HG03342 (cell line): Measurements from ENCODE around the gene WFDC13.
"Not testable (repeated sequence)": the region's sequence is repeated elsewhere in the genome, so short reads cannot be mapped to it uniquely, and the experiment has no call there.

Experiments used
- ATAC-seq: cut with Tn5 transposase; IDR thresholded peaks from one replicate; pipeline ENCODE4 v1.9.1; 2021; ENCODE audit warnings: mild to moderate bottlenecking, moderate library complexity; ENCODE audit not compliant: unreplicated experiment

WFDC13 gene

DNA sequence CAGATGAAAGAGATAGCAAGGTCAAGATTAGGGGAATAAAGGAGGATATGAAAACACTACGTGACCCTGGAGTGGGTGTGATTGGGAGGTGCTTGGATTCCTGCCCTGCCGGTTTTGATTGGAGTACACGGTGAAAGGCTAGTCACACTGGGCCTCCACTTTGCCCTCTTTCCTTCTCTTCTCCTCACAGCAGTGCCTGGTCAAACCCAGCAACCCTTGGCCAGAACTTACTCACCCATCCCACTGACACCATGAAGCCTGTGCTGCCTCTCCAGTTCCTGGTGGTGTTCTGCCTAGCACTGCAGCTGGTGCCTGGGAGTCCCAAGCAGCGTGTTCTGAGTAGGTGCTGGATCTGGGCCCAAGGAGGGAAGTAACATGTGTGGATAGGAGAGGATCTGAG, at the start of gene WFDC13:
Gene WFDC13 (plus strand): TSS at position 166 of the 400 bp plus-strand sequence. CDS start 86 bp downstream, at position 252.
- ATAC-seq: no peak

GRCh38 chr20:45657038-45657437, 44.8 kb upstream of the WFDC13 start:
- not testable (repeated sequence) for ATAC-seq

- no peak for ATAC-seq
Measured at GRCh38 chr20:45670139-45670538, 31.7 kb upstream of the WFDC13 start, which contains the start of gene WFDC11. TSS of gene WFDC11 (minus strand) at chr20:45670239. CDS start at chr20:45650600, 19,639 bp downstream.

- ATAC-seq: no peak
Measured at GRCh38 chr20:45672765-45673164, 29.1 kb upstream of the WFDC13 start.

DNA sequence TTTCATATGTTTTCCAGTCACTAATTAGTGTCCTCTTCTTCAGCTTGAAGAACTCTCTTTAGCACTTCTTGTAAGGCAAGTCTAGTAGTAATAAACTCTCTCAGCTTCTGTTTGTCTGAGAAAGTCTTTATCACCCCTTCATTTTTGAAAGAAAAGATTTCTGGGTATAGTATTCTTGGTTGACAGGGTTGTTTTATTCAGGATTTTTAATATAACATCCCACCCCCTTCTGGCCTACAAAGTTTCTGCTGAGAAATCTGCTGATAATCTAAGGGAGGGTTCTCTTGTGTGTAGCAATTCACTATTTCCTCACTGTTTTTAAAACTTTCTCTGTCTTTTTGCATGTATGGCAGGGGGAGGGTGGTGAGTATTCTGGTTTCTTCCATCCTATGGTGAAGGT, 22.2 kb upstream of the WFDC13 start:
- ATAC-seq: no peak

DNA sequence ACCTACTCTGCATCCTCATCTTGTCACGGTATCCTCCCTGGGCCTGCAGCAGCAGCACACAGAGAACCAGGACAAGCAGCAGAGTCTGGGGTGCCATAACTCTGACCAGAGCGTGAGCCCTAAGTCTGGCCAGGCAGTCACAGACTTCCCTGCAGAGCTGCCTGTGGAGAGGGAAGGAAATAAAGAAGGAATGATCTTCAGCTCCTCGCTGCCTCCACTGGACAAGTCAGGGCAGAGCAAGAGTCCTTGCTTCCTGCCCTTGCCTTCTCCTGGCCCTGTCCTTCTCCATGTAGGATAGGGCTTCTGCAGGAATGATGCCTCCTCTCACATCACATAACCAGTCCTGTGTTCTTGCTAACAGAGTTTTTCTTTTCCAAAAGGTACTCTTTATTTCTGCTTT, 15.9 kb upstream of the WFDC13 start:
- no peak for ATAC-seq

DNA sequence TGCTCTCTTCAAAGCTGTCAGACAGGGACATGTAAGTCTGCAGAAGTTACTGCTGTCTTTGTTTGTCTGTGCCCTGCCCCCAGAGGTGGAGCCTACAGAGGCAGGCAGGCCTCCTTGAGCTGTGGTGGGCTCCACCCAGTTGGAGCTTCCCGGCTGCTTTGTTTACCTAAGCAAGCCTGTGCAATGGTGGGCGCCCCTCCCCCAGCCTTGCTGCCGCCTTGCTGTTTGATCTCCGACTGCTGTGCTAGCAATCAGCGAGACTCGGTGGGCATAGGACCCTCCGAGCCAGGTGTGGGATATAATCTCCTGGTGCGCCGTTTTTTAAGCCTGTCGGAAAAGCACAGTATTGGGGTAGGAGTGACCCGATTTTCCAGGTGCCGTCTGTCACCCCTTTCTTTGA, 8.5 kb upstream of the WFDC13 start:
- ATAC-seq: not testable (repeated sequence)

DNA sequence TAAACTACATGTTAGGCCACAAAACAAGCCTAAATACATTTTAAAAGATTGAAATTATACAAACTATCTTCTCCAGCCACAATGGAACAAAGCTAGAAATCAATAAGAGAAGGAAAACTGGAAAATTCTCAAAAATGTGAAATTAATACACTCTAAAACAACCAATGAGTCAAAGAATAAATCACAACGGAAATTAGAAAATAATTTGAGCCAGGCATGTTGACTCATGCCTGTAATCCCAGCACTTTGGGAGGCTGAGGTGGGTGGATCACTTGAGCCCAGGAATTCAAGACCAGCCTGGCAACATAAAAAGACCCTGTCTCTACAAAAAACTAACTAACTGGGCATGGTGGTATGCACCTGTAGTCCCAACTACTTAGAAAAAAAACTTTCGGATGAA, 6.3 kb upstream of the WFDC13 start:
- ATAC-seq: no peak

DNA sequence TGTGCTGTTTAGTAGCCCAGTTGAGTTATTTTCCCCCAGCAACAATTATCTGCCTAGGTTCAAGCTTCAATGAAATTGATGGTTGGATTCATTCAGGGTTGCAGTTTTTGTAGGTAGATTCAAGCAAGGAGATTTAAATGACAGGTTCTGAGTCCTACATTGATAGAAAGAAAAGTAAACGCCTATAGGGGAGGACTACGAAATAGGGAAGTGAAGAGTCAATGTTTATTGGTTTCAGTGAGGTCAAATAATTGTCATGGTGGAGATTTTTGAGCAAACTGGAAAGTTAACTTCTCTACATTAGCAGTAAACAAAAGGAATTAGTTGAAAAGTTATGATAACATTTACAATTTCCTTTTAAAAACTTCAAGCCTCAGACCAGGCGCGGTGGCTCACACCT, 734 bp upstream of the WFDC13 start:
- ATAC-seq: no peak

DNA sequence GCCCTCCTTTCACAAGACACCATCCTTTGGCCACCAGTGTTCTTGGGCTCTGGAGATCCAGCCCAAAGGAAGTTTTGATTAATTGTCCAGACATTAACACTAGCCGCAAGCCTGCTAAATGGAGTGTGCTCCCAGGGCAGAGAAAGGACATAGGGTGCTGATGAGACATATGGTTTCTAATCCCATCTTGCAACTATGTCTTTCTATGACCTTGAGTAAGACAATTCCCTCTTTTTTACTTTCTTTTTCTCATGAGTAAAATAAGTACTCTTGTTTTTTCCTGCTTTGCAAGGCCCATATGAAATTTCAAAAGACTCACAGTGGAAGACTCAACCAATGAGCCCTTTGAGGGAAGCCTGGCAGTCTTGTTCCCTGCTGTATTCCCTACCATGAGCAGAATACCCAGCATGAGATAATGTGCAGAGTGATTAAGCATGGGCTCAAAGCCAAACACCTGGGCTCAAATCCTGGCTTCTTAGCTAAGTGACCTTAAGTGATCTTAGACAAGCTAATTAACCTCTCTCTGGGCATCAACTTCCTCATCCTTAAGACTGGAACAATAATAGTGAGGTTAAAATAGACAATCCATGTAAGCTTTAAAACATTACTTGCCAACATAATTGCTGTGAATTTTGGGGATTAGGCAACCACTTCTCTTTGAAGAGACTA, 3.3 kb downstream of the WFDC13 start, which contains the start of gene WFDC10B:
Gene WFDC10B (minus strand): TSS at position 51 of the 669 bp plus-strand sequence. CDS start 19,027 bp downstream, outside the sequence.
- no peak for ATAC-seq

DNA sequence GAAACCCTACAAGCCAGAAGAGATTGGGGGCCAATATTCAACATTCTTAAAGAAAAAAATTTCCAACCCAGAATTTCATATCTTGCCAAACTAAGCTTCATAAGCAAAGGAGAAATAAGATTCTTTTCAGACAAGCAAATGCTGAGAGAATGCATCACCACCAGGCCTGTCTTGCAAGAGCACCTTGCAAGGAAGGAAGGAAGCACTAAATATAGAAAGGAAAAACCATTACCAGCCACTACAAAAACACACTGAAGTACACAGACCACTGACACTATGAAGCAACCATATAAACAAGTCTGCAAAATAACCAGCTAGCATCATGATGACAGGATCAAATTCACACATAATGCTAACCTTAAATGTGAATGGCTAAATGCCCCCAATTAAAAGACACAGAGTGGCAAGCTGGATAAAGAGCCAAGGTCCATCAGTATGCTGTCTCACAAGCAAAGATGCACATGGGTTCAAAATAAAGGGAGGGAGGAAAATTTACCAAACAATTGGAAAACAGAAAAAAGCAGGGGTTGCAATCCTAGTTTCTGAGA, 14.4 kb downstream of the WFDC13 start:
- not testable (repeated sequence) for ATAC-seq

DNA sequence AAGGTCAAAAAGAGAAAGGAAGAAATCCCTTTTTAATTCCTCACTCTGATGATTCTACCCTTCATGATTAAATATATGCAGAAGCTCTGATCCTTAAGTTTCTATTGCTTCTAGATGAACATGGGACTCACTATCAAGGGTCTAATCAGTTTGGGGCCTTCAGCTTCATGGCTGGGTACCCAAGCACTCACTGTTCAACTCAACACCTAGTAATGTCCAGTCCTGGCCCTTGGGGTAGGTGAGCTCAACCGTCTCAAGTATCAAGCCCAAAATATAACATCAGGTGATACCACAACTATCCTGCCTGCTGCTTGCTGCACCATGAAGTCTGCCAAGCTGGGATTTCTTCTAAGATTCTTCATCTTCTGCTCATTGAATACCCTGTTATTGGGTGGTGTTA, 20.2 kb downstream of the WFDC13 start, which contains the start of gene SPINT4:
Gene SPINT4 (plus strand): TSS at position 301 of the 400 bp plus-strand sequence. CDS start 21 bp downstream, at position 322.
- no peak for ATAC-seq

DNA sequence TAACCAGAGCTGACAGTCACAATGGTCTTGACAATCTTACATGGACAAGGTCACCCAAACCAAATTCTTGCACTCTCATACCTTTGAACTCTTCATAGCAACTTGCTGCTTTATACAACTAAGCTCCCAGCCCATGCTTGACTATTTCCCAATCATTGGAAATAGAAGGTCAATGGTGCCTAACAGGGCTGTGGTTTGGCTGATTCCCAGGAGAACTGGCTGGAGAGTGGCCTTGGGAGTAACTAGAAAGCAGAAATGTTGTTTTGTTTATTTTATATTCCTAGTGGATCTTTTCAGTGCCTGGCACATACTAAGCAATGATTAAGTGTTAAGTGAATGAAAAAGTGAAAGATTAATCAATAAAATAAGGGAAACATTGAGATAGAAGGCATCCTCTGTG, 23.3 kb downstream of the WFDC13 start:
- no peak for ATAC-seq

GRCh38 chr20:45727044-45727443, 25.2 kb downstream of the WFDC13 start:
- no peak for ATAC-seq

DNA sequence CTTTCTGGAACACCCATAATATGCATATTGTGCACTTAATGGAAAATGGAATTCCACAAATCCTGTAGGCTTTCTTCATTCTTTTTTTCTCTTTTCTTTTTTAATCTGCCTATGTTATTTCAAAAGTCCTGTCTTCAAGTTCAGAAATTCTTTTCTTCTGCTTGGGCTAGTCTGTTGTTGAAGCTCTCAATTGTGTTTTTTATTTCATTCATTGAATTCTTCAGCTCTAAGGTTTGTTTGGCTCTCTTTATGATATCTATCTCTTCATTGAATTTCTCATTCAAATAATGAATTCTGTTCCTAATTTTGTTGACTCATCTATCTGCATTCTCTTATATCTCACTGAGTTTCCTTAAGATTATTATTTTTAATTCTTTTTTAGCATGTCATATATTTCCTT, 30.4 kb downstream of the WFDC13 start:
- no peak for ATAC-seq

GRCh38 chr20:45735552-45735951, 33.7 kb downstream of the WFDC13 start:
- no peak for ATAC-seq

DNA sequence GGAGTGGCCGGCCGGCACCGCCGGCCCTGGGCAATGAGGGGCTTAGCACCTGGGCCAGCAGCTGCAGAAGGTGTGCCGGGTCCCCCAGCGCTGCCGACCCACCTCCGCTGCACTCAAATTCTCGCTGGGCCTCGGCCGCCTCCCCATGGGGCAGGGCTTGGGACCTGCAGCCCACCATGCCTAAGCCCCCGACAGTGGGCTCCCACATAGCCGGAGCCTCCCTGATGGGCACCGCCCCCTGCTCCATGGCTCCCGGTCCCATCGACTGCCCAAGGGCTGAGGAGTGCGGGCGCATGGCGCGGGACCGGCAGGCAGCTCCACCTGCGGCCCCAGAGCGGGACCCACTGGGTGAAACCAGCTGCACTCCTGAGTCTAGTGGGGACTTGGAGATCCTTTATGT, 34.1 kb downstream of the WFDC13 start:
- no peak for ATAC-seq

- no peak for ATAC-seq
Measured at GRCh38 chr20:45742596-45742995, 40.8 kb downstream of the WFDC13 start.

GRCh38 chr20:45745015-45745414, 43.2 kb downstream of the WFDC13 start:
- ATAC-seq: no peak

GRCh38 chr20:45751721-45752120, 49.9 kb downstream of the WFDC13 start:
- ATAC-seq: no peak

- ATAC-seq: no peak
Measured at GRCh38 chr20:45752746-45753145, 50.9 kb downstream of the WFDC13 start.

DNA sequence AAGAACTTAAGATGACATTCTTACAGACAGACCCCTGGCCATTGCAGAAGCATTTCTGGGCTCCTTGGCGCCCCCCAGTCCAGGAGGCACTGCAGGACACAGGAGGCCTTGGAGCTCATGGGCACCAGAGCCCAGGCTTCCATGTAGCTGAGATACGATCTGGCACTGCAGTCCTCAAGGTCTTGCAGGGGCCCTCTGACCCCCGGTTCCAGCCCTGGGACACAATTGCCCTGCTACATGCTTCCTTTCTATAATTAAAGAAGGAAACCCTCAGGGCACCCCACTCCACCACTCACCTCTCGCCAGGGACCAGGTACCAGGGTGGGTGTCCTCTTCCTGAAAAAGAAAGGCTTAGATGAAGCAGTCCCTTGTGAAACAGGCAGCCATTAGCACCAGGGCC, 56.3 kb downstream of the WFDC13 start:
- no peak for ATAC-seq
